ENCODE measurements around the gene CTNND2.

CTNND2 gene

DNA sequence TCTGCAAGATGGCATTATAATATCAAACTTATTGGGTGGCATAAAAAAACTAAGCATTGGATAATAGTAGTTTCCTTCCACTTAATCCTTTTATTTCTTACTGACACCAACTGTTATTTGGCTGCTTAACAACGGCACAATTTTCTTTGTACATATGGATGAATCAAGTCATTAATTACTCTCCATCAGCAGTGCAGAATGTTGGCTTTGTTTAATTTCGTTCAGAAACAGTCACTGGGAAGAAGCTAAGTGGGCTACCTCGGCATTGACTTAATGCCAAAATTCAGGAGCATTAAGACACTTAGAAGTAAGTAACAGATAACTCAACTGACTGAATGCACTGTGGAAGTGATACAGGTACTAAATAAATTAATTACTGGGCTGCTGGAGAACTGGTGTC is 460.4 kb downstream of the CTNND2 start:
- TF ChIP-seq, protein P1, sequence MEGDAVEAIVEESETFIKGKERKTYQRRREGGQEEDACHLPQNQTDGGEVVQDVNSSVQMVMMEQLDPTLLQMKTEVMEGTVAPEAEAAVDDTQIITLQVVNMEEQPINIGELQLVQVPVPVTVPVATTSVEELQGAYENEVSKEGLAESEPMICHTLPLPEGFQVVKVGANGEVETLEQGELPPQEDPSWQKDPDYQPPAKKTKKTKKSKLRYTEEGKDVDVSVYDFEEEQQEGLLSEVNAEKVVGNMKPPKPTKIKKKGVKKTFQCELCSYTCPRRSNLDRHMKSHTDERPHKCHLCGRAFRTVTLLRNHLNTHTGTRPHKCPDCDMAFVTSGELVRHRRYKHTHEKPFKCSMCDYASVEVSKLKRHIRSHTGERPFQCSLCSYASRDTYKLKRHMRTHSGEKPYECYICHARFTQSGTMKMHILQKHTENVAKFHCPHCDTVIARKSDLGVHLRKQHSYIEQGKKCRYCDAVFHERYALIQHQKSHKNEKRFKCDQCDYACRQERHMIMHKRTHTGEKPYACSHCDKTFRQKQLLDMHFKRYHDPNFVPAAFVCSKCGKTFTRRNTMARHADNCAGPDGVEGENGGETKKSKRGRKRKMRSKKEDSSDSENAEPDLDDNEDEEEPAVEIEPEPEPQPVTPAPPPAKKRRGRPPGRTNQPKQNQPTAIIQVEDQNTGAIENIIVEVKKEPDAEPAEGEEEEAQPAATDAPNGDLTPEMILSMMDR (IDR thresholded peaks at IDR 0.05; ENCODE audit: insufficient read depth, low read length, missing control alignments): no peak
- DNase-seq (ENCODE audit: low read depth, low spot score): no peak
- POLR2A ChIA-PET: no interaction called here
- H3K4me3 ChIP-seq (ENCODE audit: low read depth, low read length): no peak overlapping the region
- CTCF ChIA-PET: no interaction called here

DNA sequence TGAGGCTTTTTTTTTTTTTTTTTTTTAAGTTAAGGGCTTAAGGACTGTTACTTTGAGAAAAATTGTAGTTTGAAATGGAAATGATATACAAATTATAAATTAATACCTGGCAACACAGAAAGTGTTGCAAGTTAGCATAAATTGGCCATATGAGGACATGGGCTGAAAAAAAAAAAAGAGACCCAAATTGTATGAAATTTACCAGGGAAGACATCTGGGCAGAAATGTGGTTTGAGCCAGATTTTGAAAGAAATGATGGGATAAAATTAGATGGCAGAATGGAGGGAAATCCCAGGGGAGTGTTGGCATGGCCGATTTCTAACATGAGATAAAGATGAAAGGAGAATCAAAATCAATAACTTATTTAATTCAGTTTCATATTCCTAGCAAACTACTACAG is 472.1 kb downstream of the CTNND2 start:
- no peak for DNase-seq (ENCODE audit: low read depth, low spot score)
- ChIA-PET POLR2A (no interaction called here), CTCF (no interaction called here)
- TF ChIP-seq, protein P1 (IDR thresholded peaks at IDR 0.05; ENCODE audit: insufficient read depth, low read length, missing control alignments): no peak
- no peak overlapping the region for H3K4me3 ChIP-seq (ENCODE audit: low read depth, low read length)

DNA sequence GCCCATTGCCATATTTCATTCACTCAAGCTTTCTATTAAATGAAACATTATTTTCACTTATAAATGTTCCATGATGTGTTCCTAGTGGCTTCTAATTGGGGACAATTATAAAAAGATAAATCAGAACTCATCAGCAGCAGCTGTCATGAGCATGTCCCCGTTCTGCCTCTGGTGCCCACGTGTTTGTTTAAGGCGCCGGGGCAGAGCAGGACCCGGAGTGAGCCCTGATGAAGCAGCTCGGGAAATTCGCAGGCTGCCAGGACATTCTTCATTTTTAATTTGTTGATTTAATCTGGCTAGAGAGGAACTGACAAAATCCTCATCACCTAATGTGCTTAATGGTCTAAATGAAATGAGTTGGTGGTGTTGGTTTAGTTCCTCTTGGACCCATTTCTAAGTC is 475.0 kb downstream of the CTNND2 start:
- ChIA-PET CTCF (no interaction called here), POLR2A (no interaction called here)
- H3K4me3 ChIP-seq (ENCODE audit: low read depth, low read length): no peak overlapping the region
- DNase-seq (ENCODE audit: low read depth, low spot score): no peak
- TF ChIP-seq, protein P1 (IDR thresholded peaks at IDR 0.05; ENCODE audit: insufficient read depth, low read length, missing control alignments): no peak

DNA sequence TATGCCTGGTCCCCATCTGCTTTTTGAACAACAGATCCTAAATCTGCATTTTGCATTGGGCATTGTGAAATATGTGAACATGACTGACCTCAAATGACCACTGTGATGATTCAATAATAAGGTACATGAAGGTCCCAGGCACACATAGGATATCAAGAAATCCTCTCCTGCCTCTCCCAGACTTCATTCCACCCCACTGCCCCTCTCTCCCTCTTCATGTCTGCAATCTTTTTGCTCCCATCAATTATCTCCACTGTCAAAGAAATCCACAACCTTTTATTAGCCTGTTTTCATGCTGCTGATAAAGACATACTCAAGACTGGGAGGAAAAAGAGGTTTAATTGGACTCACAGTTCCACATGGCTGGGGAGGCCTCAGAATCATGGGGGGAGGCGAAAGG is 476.7 kb downstream of the CTNND2 start:
- TF ChIP-seq, protein P1 (IDR thresholded peaks at IDR 0.05; ENCODE audit: insufficient read depth, low read length, missing control alignments): no peak
- CTCF ChIA-PET: no interaction called here

DNA sequence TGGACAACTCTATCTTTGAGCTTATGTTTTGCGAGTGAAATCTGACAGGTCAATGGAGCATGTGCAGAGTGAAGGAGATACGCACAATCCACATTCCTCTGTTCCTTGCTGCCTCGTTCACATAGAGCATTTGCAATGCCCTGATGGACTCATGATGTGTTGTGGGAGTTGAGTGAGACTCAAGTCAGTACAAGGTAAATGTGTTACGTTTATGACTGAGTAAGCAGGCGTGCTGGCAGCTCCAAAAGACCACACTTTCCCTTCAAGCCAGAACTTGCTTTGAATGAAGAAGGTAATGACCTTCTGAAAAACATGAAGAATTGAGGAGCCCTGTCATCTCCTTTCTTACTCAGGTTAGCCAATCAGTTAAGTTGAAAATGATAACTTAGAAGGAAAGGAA is 477.8 kb downstream of the CTNND2 start:
- TF ChIP-seq, protein P1 (IDR thresholded peaks at IDR 0.05; ENCODE audit: insufficient read depth, low read length, missing control alignments): no peak
- DNase-seq (ENCODE audit: low read depth, low spot score): no peak
- POLR2A ChIA-PET: no interaction called here
- CTCF ChIA-PET: no interaction called here
- H3K4me3 ChIP-seq (ENCODE audit: low read depth, low read length): no peak overlapping the region

More for the DNA sequence above, 476.7 kb downstream of the CTNND2 start:
- no peak for DNase-seq (ENCODE audit: low read depth, low spot score)
- H3K4me3 ChIP-seq (ENCODE audit: low read depth, low read length): no peak overlapping the region
- POLR2A ChIA-PET: no interaction called here

DNA sequence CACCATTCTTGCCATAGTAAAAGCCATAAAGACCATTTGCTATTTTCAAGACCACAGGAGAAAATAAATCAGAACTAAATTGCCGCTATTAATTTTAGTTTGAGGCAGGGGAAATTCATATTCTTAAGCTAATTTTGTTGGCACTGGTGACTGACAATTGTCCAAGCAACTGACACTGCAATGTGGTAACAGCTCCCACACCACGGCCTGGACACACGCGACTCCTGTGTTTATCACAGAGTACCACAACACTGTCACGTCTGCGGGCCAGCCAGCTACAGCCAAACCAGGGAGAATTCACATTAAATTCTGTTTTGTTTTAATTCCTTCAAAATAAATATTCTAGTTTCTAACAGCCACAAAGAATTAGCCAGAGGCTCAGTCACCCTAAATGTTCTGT is 481.9 kb downstream of the CTNND2 start:
- POLR2A ChIA-PET: no interaction called here
- CTCF ChIA-PET: no interaction called here
- TF ChIP-seq, protein P1 (IDR thresholded peaks at IDR 0.05; ENCODE audit: insufficient read depth, low read length, missing control alignments): no peak
- H3K4me3 ChIP-seq (ENCODE audit: low read depth, low read length): no peak overlapping the region
- no peak for DNase-seq (ENCODE audit: low read depth, low spot score)
